Measurements from ENCODE around the gene GMFB.

The GMFB gene

GRCh38 chr14:54425068-54425467 is 63.7 kb downstream of the GMFB start:
- DNase-seq = no peak

Data from GOT3 (cell line).